ENCODE results near the gene ATAD5.
"Not testable (repeated sequence)": the region's sequence is repeated elsewhere in the genome, so short reads cannot be mapped to it uniquely, and the experiment has no call there.

The ATAD5 gene, protein sequence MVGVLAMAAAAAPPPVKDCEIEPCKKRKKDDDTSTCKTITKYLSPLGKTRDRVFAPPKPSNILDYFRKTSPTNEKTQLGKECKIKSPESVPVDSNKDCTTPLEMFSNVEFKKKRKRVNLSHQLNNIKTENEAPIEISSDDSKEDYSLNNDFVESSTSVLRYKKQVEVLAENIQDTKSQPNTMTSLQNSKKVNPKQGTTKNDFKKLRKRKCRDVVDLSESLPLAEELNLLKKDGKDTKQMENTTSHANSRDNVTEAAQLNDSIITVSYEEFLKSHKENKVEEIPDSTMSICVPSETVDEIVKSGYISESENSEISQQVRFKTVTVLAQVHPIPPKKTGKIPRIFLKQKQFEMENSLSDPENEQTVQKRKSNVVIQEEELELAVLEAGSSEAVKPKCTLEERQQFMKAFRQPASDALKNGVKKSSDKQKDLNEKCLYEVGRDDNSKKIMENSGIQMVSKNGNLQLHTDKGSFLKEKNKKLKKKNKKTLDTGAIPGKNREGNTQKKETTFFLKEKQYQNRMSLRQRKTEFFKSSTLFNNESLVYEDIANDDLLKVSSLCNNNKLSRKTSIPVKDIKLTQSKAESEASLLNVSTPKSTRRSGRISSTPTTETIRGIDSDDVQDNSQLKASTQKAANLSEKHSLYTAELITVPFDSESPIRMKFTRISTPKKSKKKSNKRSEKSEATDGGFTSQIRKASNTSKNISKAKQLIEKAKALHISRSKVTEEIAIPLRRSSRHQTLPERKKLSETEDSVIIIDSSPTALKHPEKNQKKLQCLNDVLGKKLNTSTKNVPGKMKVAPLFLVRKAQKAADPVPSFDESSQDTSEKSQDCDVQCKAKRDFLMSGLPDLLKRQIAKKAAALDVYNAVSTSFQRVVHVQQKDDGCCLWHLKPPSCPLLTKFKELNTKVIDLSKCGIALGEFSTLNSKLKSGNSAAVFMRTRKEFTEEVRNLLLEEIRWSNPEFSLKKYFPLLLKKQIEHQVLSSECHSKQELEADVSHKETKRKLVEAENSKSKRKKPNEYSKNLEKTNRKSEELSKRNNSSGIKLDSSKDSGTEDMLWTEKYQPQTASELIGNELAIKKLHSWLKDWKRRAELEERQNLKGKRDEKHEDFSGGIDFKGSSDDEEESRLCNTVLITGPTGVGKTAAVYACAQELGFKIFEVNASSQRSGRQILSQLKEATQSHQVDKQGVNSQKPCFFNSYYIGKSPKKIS (N-terminal part only)

DNA sequence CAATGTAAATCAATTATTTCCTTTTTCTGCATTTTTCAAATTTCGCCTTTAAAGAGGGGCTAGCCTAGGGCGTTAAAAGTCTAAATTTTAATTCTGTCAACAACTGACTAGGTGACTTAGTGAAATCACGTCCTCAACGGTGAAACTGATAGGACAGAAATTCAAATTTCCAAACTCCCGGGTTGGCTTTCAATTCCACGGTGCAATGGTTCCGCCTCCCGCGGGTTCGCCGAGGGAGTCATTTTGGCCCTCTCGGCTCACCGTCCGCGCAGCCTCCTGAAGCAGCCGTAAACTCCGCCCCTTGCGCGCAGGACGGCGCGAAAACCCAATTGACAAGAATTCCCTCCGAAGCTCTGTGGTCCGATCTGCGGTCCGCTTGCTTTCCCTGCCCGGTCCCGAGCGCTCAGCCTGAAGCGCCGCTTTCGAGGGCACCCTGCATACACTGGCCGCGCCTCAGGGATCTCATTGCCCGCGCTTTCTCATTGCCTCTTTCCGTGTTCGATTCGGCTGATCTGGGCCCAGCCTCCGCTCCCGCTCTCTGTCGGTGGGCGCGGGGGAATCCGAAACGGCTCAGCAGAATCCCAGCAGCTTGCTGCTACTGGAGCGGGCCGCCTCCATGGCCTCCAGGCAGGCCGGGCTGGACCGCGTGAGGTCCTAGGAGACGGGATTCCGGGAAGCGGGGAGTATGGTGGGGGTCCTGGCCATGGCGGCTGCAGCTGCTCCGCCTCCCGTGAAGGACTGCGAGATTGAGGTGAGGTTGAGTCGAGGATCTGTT, at the start of gene ATAD5:
TSS of gene ATAD5 (plus strand) at position 304 of the 775 bp plus-strand sequence. CDS start at position 686, 382 bp downstream.
- DNase-seq, result peak; percentile 87

DNA sequence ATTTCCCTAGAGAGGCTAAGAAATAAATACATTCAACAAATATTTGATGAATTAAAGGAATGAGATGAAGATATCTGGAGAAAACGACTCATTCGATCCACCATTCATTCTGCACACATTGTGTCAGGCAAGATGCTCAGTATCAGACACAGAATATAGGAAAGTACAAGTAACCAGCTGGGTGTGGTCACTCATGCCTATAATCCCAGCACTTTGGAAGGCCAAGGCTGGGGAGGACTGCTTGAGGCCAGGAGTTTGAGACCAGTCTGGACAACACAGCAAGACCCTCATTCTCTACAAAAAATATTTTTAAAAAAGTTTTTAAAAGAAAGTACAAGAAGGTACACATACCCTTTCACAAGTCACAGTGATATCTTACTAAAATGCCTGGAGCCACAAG, 49.6 kb upstream of the ATAD5 start:
- no peak for DNase-seq

DNA sequence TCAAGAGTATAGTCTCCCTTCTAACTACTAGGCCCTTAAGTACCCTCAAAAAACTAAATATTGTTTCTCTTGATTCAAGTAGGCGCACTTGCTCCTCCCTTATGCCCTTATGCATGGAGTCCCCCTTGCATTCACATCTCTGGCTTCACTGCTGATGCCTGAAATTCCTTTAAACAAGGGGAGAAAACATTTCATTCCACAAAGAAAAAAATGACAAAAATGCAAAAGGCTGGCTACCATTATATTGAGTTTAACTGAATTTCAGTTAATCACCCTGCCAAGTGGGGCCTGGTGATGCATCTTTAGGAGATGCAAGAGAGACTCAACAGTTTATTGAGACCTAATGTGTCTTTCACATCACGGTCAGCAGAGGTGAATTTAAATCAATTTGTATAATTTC, 42.8 kb upstream of the ATAD5 start:
- DNase-seq, result no peak

DNA sequence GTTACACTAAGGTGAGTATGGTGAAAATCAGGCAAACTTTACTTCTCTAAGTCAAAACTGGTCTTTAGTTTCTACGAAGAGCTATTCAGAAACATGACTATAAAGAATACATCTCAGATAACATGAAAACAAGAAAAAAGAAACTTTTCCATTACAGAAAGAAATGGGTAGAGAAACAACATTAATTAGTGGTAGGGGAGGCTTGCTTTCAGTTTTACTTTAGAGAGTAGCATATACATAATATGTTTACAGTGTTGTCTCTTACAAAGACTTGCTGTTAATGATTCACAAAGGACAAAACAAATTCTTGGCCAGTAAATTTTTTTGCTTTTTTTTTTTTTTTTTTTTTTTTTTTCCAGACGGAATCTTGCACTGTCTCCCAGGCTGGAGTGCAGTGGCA, 41.5 kb upstream of the ATAD5 start:
- DNase-seq, result no peak

DNA sequence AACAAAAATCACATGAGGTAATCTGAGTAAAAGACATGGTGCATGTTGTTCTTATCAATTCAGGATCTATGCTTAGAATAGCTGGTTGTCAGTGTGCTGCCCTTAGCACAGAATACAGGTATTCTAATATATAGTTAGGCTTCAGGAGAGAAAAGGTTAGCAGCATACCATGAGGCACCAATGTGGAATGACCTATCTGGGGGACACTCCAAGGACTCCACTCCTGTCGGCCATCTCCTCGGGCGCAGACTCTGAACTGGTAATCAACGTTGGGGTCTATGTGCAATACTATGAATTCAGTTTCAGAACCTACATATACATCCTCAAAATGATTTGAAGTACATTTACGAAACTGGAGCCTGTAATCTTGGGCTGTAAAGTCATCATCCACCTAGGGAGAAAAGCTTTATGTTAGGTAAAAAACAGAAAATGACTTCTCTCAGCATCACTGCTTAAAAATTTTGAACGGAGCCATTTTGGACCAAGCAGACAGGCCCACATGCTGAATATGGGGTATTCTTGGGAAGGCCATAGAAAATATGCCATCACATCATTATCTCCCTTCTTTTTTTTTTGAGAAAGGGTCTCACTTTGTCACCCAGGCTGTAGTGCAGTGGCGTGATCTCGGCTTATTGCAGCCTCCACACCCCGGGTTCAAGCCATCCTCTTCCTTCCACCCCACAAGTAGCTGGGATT, 38.3 kb upstream of the ATAD5 start:
- DNase-seq, result no peak

DNA sequence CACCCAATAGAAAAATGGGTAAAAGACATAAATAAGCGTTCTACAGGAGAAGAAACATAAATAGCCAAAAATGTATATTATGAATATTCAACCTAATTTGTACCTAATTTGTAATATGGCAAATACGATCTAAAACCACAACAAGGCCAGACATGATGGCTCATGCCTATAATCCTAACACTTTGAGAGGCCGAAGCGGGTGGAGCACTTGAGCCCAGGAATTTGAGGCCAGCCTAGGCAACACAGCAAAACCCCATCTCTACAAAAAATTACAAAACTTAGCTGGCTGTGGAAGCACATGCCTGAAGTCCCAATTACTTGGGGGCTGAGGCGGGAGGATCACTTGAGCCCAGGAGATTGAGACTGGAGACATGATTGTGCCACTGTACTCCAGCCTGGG, 37.4 kb upstream of the ATAD5 start:
- DNase-seq, result no peak

DNA sequence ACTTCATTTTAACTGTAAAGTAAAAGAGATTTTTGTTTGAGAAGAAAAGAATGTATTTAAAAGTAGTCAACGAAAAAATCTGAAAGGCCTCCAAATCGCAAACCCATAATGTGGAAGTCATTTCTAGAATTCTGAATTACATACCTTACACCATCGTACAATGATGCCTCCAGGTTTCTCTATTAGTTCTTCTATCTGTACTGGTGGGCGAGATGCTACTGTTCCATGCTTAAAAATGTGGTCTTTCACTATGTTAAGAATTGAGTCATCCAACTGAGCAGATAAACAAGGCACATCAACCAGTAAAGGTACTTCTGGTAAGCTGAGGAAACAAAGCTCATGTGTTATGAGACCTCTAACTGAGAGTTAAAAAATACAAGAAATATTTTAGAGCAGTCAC, 35.8 kb upstream of the ATAD5 start:
- DNase-seq, result no peak

DNA sequence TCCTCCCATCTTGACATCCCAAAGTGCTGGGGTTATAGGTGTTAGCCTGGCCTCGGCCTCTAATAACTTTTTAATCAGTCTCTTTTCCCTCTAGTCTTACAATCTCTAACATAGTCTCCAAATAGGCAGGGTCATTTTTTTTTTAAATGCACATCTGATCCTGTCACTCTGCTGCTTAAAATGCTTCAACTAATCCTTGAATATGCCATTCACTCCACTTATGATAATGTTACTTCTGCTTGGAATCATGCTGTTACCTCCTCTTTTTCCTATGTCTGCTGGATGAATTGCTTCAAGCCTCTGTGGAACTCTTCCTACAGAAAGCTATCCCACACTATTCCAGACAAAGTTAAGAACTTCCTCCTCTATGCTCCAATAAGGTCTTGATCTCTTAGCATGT, 30.1 kb upstream of the ATAD5 start:
- DNase-seq, result no peak

DNA sequence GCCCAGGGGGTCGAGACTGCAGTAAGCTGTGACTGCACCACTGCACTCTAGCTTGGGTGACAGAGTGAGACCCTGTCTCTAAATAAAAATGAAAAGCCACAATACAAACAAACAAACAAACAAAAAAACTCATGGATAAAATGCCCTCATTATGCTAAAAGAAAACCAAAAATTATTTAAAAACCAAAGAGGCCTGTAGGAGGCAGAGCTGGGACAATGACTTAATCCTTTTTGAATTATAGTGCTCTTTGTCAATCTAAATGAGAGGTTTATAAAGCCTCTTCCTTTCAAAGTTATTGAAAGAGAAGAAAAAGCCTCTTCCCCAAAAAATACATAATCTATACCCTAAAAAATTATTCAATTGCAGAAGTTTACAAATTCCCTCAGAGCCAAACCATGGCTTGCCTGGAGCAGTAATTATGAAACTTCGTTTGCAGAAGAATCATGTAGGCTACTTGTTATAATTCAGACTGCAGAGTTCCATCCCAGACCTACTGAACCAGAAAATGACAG, 25.8 kb upstream of the ATAD5 start:
- no peak for DNase-seq

DNA sequence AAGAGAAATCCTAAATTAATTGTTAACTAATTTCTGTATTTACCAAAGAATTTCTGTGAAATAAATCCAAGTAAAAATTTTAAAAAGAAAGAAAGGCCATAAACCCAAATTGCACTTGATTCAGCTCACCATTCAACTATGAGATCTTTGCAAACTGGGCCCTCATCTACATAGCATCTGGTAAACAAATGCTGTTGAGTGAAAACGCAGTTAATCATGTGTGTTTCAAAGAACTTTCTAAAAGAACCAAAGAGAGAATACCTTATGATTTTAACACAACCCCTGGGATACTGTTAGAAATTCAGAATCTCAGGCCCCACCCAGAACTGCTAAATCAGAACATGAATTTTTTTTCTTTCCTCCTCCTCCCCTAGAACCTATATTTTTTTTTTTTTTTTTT, 23.9 kb upstream of the ATAD5 start:
- DNase-seq, result no peak

DNA sequence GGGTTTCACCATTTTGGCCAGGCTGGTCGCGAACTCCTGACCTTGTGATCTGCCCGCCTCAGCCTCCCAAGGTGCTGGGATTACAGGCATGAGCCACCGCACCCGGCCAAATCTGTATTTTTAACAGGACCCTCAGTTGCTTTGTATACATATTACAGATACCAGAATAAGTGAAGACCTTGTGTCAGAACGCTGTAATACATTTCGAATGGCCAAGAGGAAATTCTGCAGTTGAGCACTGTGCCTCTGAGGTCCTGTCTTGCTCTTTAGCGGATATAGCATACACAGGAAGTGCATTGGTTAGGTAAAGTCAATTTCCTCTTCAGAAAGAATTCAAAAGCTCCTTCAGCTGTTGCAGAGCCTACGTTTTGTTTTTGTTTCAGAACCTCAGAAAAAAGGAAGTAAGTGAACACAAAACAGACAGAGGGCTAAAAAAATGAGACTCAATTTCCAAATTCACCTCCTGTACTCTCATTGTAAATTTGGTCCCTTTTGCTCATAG, 22.9 kb upstream of the ATAD5 start:
- no peak for DNase-seq

DNA sequence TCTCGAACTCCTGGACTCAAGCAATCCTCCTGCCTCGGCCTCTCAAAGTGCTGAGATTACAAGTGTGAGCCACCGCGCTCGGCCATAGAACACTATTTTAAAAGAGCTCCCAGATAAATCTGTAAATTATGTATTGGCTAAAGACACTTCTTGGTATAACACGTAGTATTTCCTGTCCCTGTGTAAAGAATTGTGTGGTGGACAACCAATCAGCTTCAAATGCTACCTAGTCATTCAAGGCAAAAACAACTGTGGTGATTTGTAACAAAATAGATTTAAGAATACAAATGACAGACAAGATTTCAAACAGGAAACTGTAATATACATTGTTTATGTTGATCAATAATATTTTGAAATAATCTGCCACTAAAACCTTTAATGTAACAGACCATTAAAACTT, 21.9 kb upstream of the ATAD5 start:
- DNase-seq, result no peak

DNA sequence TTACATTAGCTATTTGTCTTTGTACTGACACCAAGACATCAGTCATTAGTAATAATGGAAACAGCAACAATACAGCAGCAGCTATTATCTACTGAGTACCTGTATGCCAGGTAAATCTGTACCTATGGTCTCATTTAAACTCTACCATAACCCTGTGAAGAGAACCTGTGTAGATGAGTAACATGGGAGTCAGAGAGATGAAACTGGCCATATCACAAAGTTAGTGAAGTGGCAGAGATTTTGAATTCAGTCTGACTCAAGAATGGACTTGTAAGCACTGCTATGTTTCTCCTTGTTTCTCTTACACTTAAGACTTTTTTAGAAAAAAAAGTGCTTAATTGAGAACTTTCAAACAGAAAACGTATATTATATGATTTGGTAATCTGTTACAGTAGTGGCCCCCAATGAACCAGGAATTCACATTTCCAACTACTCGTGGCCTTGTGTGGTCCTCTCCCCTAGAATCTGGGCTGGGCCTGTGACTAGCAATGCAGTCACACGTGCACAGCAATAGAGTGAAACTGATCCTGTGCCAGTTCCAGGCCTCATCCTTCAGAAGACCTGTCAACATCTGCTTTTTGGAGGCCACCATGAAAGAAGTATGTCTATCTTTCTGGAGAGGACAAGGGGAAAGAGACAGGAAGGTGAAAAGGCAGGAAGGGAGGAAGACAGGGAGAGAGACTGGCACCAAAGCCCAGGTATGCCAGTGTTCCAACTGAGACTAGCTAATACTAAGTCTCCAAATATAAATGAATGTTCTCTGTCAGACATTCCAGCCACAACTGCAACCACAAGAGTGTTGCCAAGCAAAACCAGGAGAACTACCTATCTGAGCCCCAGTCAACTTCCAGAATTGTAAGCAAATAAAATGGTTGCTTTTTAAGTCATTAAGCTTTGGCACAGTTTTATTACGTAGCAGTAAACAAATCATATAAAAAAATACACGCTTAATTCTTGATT, 19.3 kb upstream of the ATAD5 start:
- no peak for DNase-seq

DNA sequence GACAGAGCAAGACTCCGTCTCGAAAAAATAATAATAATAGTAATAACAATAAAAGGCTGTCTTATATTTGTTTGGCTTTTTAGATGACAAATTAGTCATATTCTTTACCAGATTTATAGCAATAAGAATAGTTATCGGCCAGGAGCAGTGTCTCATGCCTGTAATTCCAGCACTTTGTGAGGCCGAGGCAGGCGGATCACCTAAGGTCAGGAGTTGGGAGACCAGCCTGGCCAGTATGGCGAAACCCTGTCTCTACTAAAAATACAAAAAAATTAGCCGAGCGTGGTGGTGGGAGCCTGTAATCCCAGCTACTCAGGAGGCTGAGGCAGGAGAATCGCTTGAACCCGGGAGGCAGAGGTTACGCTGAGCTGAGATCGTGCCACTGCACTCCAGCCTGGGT, 17.5 kb upstream of the ATAD5 start:
- DNase-seq, result not testable (repeated sequence)

DNA sequence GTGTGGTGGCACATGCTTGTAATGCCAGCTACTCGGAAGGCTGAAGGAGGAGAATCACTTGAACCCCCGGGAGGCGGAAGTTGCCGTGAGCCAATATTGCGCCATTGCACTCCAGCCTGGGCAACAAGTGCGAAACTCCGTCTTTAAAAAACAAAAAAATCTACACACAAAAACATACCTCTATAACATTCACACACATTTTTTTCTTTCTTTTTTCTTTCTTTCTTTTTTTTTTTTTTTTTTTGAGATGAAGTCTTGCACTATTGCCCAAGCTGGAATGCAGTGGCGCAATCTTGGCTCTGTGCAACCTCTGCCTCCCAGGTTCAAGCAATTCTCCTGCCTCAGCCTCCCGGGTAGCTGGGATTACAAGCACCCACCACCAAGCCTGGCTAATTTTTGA, 16.9 kb upstream of the ATAD5 start:
- DNase-seq, result not testable (repeated sequence)

DNA sequence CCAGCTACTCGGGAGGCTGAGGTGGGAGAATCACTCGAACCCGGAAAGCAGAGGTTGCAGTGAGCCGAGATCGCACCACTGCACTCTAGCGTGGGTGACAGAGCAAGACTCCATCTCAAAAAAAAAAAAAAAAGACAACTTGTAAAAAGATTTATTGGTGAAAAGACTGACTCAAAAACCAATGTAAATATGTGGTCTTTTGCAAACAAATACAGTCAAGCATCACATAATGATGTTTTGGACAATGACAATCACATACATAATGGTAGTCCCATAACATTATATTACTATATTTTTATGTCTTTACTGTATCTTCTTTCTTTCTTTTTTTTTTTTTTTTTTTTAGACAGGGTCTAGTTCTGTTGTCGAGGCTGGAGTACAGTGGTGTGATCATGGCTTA, 15.6 kb upstream of the ATAD5 start:
- DNase-seq, result no peak

DNA sequence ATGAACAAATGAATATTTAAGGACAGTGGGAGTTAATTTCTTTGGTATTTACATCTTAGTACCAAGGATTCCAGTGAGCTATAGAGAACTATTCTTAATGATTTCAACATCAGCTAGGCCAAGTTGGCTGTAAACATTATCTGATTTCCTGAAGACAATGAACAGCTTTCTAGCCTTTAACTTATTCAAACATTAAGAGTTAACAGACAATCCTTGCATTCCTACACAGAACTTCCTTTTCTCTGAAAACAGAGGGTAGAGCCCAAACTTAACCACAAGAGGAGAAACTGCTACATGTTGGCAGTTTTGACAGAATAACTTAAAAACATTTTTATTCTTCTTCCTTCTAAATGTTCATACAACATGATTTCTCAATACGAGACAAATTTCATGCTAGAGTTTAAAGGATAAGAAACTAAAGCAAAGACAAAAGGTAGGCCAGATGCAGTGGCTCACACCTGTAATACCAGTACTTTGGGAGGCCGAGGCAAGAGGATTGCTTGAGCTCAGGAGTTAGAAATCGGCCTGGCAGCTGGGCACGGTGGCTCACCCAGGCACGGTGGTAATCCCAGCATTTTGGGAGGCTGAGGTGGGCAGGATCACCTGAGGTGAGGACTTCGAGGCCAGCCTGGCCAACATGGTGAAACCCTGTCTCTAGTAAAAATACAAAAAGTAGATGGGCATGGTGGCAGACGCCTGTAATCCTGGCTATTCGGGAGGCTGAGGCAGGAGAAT, 11.6 kb upstream of the ATAD5 start:
- DNase-seq, result no peak

DNA sequence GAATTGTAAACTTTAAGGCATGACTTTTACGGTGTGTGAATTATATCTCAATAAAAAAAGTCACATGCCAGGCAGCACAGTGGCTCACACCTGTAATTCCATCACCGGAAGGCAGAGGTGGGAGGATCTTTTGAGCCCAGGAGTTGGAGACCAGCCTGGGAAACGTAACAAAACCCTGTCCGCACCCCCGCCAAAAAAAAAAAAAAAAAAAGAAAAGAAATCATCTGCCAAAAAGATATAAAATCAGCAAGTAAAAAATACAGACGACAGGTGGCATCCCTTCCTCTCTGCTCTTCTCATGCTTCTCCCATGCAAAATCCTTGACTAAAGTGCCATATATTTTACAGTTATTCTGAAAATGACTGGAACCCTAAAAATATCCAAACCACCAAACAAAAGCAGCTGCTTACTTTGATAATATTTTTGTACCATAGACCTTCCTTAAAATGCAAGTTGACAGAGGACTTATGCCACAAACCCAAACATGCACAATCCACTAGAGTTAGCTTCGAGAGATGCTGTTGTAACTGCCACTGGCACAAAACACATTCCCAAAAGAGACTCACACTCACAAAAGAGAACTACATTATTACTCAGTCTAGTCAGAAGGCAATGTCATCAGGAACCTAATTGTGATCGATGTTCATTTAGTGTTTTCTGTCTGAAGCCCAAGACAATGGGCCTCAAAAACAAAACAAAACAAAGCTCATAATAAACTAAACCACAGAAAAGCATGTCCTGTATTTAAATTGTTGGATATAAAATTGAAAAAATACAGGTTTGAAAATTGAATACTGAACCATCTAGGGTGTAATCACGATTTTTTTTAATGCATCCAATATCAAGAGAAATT, 9.7 kb upstream of the ATAD5 start:
- DNase-seq, result peak; percentile 6

DNA sequence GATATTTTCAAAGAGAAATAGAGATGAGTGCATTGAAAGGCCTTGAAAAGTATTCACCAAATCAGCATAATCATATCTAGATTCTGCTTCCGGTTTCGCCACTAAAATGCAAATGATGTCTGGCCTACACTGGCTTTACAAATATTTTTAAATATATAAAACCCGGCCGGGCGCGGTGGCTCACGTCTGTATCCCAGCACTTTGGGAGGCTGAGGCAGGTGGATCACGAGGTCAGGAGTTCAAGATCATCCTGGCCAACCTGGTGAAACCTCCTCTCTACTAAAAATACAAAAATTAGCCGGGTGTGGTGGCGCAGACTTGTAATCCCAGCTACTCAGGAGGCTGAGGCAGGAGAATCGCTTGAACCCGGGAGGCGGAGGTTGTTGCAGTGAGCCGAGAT, 8.8 kb upstream of the ATAD5 start:
- not testable (repeated sequence) for DNase-seq

Measured in NCI-H1694 treated with DMSO at 0.1 percent for 48 hours (cell line).